ENCODE results near the gene COL8A1. TPM values are rescaled to one million over a fixed set of nuclear protein-coding genes. Genes with fewer than 3 reads are reported as not detected.

The COL8A1 gene
- total and polyA plus RNA-seq, 10 of the 15 experiments (the other 5 are each of a cell fraction or from before 2014, with no cell fraction given) = 0.04 to 0.73 (median 0.10) TPM; not detected in 5

DNA sequence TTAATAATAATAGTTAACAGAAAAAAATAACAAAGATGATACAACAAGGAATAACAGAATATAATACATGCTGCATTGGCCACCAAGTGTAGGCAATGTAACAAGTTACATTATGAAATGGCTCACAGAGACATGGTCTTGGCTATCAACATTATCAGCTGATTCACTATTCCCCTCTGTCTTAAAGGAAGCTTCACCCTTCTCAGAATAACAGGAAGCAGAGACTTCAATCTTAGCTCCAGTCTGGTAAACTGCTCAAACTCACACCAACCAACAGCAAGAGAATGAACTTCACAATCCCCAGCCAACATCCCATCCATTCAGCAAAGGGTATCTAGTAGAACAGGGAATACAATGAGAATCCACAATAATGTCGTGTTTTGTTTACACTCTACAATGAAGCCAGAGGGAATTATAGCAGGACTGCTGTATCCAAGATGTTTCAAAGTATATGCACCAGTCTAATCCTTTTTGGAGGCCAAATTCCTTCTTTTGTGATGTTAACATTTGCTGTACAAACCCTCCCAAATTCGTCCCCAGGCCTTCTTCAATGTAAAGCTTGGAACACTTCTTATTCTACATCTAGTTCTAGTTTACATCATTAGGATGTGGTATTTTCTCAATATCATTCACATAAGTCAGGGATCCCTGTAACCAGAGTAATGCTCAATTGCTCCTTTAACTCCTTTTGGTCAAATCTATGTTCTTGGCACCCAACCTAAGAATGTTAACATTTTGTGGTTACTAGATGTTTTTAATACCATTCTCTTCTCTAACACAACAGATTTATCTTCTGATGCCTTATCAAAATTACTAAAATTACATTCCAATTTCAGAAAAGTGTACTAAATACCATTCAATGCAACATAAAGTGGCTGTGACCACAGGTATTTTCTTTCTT lies 126.9 kb downstream of the COL8A1 start (continued):
- TF ChIP-seq, protein P1, sequence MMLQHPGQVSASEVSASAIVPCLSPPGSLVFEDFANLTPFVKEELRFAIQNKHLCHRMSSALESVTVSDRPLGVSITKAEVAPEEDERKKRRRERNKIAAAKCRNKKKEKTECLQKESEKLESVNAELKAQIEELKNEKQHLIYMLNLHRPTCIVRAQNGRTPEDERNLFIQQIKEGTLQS (IDR thresholded peaks at IDR 0.05; ENCODE audit: borderline replicate concordance, extremely low read depth, low read depth, low read length) = no peak

DNA sequence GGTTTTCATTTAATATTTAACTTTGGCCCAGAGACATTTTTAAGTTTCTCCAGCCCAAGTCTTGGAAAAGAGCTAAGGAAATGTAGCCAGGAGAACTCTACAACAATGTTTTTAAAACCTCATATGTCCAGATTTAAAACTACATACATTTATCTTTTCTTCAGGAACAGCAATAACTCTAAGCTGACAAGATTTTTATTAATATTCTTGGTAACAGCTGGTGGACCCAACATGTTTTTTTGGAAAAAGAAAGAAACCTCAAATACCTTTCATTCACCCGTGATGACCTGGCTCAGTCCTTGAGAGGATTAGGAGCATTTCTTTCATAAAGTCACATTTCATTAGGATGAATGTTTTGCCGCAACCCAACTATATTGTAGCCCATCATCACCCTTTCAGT lies 128.9 kb downstream of the COL8A1 start:
- Histone ChIP-seq H3K4me3 (no peak overlapping the region), H3K9me3 (replicated peaks; ENCODE audit: control insufficient read depth, insufficient read depth, low read length) (no peaks in the 10 kb centered on the region), H3K4me1 (ENCODE audit: control insufficient read depth, insufficient read depth, low read length) (no peaks in the 10 kb centered on the region), H3K79me2 (ENCODE audit: control insufficient read depth, insufficient read depth, low read length) (no peaks in the 10 kb centered on the region), H2AFZ (ENCODE audit: control insufficient read depth, low read depth, low read length) (no peak overlapping the region), H3K27ac (ENCODE audit: control insufficient read depth, insufficient read depth) (no peak overlapping the region), H3K27me3 (replicated peaks in 1 of 2; ENCODE audit: control insufficient read depth in 2 of 2, insufficient read depth in 2 of 2, low read length in 1 of 2) (no peaks in the 10 kb centered on the region), H4K20me1 (ENCODE audit: control insufficient read depth, insufficient read depth) (no peaks in the 10 kb centered on the region; the same call in 1 of the 2 replicates), H3K9ac (ENCODE audit: control insufficient read depth, insufficient read depth, low read length) (no peak overlapping the region), H3K36me3 (ENCODE audit: control insufficient read depth in 2 of 2, insufficient read depth in 2 of 2, low read length in 1 of 2) (no peaks in the 10 kb centered on the region), H3K4me2 (ENCODE audit: control insufficient read depth, insufficient read depth) (no peak overlapping the region)
- RAD21 ChIA-PET (ENCODE audit: unreplicated experiment) = no interaction called here
- in situ Hi-C loops (cut with MboI) (loop anchor here (25.0 kb wide), 1 partner anchor 1155 kb away; no protein-coding TSS in a partner anchor), intact Hi-C loops (cut with micrococcal nuclease; ENCODE audit: unreplicated experiment) (no loop called here)
- TF ChIP-seq STAT3 (IDR thresholded peaks at IDR 0.05; ENCODE audit: low read depth, low read length) (no peak), SMC3 (IDR thresholded peaks at IDR 0.05; ENCODE audit: borderline replicate concordance, low read length) (no peak), ASH2L (IDR thresholded peaks at IDR 0.05; ENCODE audit: borderline replicate concordance, low read depth) (no peak), IRF4 (IDR thresholded peaks at IDR 0.05; ENCODE audit: low read depth, low read length) (no peak), BMI1 (IDR thresholded peaks at IDR 0.05; ENCODE audit: borderline replicate concordance) (no peak), FOXM1 (IDR thresholded peaks at IDR 0.05; ENCODE audit: low read depth, low read length) (no peak), NFIC (IDR thresholded peaks at IDR 0.05; ENCODE audit: low read depth, low read length) (no peak), SPI1 (IDR thresholded peaks at IDR 0.05; ENCODE audit: borderline replicate concordance, insufficient read depth, low read depth, low read length) (no peak), HDAC6 (IDR thresholded peaks at IDR 0.05; ENCODE audit: unreplicated experiment) (no peak), RELA (IDR thresholded peaks at IDR 0.05; ENCODE audit: borderline replicate concordance, partially characterized antibody) (no peak), FOXK2 (IDR thresholded peaks at IDR 0.05) (no peak), SMAD5 (IDR thresholded peaks at IDR 0.05; ENCODE audit: low read depth) (no peak), MEF2A (IDR thresholded peaks at IDR 0.05; ENCODE audit: insufficient read depth, low read depth, low read length) (no peak), EED (IDR thresholded peaks at IDR 0.05; ENCODE audit: low read depth) (no peak)
- TF ChIP-seq, protein P2, sequence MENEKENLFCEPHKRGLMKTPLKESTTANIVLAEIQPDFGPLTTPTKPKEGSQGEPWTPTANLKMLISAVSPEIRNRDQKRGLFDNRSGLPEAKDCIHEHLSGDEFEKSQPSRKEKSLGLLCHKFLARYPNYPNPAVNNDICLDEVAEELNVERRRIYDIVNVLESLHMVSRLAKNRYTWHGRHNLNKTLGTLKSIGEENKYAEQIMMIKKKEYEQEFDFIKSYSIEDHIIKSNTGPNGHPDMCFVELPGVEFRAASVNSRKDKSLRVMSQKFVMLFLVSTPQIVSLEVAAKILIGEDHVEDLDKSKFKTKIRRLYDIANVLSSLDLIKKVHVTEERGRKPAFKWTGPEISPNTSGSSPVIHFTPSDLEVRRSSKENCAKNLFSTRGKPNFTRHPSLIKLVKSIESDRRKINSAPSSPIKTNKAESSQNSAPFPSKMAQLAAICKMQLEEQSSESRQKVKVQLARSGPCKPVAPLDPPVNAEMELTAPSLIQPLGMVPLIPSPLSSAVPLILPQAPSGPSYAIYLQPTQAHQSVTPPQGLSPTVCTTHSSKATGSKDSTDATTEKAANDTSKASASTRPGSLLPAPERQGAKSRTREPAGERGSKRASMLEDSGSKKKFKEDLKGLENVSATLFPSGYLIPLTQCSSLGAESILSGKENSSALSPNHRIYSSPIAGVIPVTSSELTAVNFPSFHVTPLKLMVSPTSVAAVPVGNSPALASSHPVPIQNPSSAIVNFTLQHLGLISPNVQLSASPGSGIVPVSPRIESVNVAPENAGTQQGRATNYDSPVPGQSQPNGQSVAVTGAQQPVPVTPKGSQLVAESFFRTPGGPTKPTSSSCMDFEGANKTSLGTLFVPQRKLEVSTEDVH (IDR thresholded peaks at IDR 0.05; ENCODE audit: low read depth, partially characterized antibody) = no peak
- TF ChIP-seq, protein P3, sequence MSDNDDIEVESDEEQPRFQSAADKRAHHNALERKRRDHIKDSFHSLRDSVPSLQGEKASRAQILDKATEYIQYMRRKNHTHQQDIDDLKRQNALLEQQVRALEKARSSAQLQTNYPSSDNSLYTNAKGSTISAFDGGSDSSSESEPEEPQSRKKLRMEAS (IDR thresholded peaks at IDR 0.05; ENCODE audit: low read depth, low read length) = no peak
- TF ChIP-seq, protein P4, sequence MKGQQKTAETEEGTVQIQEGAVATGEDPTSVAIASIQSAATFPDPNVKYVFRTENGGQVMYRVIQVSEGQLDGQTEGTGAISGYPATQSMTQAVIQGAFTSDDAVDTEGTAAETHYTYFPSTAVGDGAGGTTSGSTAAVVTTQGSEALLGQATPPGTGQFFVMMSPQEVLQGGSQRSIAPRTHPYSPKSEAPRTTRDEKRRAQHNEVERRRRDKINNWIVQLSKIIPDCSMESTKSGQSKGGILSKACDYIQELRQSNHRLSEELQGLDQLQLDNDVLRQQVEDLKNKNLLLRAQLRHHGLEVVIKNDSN (IDR thresholded peaks at IDR 0.05; ENCODE audit: borderline replicate concordance, extremely low read length, insufficient read depth, low read depth, low read length) = no peak
- no peak for DNase-seq (ENCODE audit: low read depth, low spot score)
- POLR2A ChIA-PET = no interaction called here
- CTCF ChIA-PET = interaction anchor here (0.8 to 1.2 kb wide), 3 partner anchors 18 to 39 kb away, joined by 3 to 5 read pairs (median 3); no protein-coding TSS in a partner anchor
- ATAC-seq = no peak
- 68% methylated on average over 2 of the region's 2 CpGs for WGBS (ENCODE audit: insufficient coverage, insufficient replicate concordance, low lambda C conversion rate, missing lambda C conversion rate)
- FAIRE-seq = no peak
- BruUV-seq (replicated peaks) = no TSS peak
- SMC1A ChIA-PET (ENCODE audit: uncharacterized antibody, unreplicated experiment) = interaction anchor here (1.4 kb wide), 1 partner anchor 20 kb away, joined by 3 read pairs; no protein-coding TSS in a partner anchor

All from GM12878 (cell line).